T47D (cell line): ENCODE measurements around the gene SCAND1.
"Not testable (repeated sequence)": the region's sequence is repeated elsewhere in the genome, so short reads cannot be mapped to it uniquely, and the experiment has no call there.

ENCODE experiments used
- DNase-seq, 2 experiments: peaks; one replicate each; pipeline versions ENCODE4 v3.0.0 to v3.0.0-alpha.2; 2011 to 2012; ENCODE audit warnings: low read depth in 1 of 2, low spot score in 1 of 2
- JUND ChIP-seq: IDR thresholded peaks from 2 replicates; pipeline ENCODE4 v1.6.1; 2012; ENCODE audit warnings: low read depth
- in situ Hi-C: cut with HindIII; loops from 2 replicates; pipeline ENCODE4 v1.10.0; 2016; ENCODE audit warnings: low sequenced_read_pairs, low pct_unique_long_range_greater_than_20kb

SCAND1 gene

DNA sequence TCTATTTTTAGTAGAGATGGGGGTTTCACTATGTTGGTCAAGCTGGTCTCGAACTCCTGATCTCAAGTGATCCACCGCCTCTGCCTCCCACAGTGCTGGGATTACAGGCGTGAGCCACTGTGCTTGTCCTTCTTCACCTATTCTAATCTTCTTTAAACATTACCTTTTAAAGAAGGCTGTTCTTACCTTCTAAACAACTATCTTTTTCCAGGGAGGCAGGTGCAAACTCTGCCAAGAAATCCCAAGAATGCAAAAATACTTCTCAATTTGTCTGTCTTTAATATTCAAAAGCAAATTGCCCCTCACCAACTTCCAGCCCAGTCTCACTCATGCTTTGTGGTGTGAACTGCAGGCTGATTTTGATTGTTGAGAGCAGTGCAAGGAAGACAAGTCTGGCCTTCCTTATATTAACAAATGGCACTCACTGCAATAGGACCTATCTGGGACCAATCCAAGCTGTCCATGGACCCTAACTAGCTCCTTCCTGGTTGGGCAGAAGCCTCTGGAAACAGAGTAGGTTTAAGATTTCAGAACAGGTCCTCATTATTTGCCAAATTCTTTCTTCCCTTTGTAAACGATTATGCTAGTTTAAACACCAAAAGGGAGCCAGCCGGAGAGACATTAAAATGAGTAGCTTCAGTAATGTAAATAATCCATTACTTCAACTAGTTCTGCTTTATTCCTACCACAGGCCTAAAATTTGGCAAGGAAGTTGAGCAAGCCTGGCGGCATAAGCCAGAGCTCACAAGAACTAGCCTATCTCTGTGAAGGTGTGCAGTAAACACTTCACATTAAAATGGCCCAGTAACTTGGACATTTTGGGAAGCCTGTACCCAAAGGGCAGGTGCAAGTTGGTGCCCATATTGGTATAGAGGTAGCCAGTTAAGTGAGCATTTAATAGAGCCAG is 1.6 kb downstream of the SCAND1 start:
- in situ Hi-C loops = no loop called here
- DNase-seq = peak; percentile 41 to 52

DNA sequence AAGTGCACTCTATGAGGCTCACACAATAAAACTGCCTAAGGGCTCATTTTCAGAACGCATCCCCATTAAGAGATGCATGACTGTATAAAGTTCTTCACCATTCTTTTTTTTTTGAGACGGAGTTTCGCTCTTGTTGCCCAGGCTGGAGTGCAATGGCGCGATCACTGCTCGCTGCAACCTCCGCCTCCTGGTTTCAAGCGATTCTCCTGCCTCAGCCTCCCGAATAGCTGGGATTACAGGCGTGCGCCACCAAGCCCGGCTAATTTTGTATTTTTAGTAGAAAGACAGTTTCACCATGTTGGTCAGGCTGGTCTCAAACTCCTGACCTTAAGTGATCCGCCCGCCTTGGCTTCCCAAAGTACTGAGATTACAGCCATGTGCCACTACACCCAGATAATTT is 2.2 kb downstream of the SCAND1 start:
- DNase-seq, in situ Hi-C loops: not testable (repeated sequence)

More for the DNA sequence above, 1.6 kb downstream of the SCAND1 start:
- no peak for TF ChIP-seq JUND

DNA sequence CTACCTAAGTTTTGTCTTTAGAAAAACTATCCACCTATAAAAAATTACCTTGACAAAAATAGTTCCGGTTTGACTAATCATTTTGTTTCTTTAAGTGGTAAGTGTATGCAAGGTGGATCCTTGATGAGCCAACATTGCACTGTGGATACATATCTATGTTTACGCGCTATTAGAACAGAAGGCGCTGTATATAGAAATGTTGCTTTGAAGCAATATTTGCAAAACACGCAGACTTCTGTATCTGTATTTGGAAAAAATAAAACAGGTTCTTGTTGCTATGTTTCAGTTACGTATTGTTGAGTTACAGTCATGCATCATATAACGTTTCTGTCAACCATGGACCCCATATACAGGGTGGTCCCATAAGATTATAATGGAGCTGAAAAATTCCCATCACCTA is 4.2 kb downstream of the SCAND1 start:
- in situ Hi-C loops = no loop called here

DNA sequence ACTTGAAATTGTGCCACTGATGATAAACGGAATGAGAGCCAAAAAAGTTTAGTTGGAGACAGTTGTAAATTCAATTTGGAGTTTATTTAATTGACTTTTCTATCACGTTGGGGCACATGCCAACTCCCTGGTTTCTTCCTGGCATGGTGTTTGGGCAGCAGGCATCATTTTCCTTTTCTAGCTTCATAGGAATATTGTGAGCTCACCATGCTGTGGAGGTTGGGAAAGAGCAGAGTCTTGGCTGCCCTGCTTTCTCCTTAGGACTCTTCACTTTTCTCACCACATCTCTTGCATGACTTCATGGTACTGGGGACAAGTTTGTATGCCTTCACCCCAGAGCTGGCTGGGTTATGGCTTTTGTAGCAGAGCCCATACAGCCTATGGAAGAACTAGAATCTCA is 6.4 kb downstream of the SCAND1 start:
- no peak for DNase-seq
- in situ Hi-C loops = no loop called here
- no peak for TF ChIP-seq JUND

More for the DNA sequence above, 4.2 kb downstream of the SCAND1 start:
- TF ChIP-seq JUND = no peak
- no peak for DNase-seq

DNA sequence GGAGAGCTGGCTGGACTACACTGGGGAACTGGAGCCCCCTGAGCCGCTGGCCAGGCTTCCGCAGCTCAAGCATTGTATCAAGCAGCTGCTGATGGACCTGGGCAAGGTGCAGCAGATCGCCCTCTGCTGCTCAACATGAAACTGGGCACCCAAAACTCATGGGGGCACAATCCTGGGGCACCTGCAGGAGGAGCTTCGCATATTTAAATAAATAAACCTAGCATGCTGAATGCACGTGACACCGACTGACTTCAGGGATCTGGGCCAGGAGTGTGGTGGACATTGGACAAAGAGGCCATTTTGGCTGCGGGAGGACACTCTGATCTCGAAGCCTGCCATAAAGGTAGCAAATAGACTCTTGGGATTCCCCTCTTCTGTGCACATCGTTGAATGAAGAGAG is 6.8 kb downstream of the SCAND1 start:
- in situ Hi-C loops = no loop called here
- no peak for TF ChIP-seq JUND
- DNase-seq = peak in 1 of 2 experiments; percentile 72

DNA sequence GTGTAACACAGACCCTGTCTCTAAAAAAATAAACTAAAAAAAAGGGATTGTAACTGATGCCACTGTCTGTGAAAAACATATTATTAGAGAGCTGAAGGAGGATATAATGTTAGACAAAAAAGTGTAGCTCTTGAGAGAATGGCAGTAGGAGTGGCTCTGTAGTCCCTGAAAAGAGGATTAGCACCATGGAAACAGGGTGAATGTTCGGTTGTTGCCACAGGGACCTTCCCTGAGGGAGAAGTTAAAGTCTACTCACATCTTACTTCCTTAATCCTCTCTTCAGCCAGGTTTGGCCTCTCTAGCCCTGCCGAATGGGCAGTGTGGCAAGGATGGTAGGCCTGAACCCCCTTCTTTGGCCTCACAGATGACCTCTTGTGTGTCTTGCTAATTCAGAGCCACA is 12.1 kb downstream of the SCAND1 start:
- TF ChIP-seq JUND = no peak
- DNase-seq = peak in 1 of 2 experiments; percentile 33
- in situ Hi-C loops = no loop called here

DNA sequence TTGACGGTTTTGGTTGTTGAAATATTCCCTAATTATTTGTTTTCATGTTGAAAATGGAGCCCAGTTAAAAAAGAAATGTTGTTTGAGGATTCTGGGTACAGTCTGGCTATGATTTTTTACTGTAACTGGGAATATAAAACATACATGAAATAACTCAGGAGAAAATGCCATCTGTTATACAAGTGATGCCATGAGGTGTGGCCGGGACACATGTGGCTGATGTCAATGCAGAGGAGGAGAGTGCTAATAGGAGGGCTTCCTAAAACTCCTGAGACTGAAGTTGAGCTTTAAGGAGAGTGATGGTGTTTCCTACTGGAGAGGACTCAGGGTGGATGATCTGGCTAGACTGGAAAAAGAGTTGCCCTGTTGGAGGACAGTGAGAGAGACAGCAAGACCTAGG is 12.7 kb downstream of the SCAND1 start:
- no peak for TF ChIP-seq JUND
- no peak for DNase-seq
- in situ Hi-C loops = no loop called here

DNA sequence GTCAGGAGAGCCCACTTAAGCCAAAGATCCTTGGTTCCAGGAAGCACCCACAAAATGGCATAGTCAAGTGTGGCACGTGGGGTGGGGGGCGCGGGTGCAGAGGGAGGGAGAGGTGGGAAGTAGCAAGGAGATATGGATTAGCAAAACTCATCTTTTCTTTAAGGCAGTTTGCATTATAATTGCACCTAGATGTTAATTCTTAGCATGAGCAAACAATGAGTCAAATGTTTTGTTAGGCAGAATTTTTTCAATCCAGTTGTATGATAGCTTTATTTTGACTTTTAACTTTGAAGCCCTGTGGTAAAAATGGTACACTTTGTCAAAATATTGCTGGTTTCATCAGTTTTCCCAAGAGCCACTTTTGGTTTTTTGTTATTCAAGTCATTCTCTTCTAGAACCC is 15.0 kb downstream of the SCAND1 start:
- in situ Hi-C loops = no loop called here
- DNase-seq = no peak
- no peak for TF ChIP-seq JUND

DNA sequence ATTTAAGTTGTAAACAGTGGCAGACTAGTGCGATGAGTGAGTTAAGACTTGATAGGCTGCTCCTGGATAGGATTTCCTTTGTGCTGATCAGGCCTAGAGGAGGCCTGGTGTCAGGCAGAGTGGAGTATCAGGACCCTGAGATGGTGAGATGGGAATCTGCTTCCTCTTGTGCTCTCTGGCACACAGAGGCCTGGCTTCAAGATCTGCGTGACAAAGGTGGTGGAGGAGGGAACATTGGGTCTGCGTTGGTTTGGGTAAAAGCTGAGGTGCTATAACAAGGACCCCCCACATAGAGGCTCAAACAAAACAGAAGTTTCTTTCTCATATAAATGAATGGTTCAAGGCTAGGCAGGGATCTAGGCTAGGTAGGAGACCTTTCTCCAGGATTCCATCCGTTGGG is 20.3 kb downstream of the SCAND1 start:
- no peak for TF ChIP-seq JUND
- in situ Hi-C loops = no loop called here
- DNase-seq = no peak

DNA sequence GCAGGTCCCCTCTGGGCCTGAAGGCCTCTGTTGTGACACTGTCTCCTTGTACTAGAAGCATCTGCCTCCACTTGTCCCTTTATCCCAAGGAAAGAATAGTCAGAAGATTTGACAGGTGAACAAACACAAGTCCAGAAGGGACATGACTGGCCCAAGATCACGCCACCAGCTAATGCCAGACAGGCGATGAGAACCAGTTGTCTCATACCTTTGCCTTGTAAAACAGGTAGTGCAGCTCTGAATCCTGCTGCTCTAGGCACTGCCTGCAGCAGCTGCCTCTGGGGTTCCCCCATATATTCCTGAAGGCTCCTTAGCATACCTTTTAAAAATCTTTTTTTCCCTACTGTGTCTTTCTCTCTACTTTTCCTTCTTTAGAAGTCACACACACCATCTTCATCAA is 25.0 kb downstream of the SCAND1 start:
- peak in 1 of 2 experiments; percentile 54 for DNase-seq
- TF ChIP-seq JUND = no peak
- in situ Hi-C loops = no loop called here

DNA sequence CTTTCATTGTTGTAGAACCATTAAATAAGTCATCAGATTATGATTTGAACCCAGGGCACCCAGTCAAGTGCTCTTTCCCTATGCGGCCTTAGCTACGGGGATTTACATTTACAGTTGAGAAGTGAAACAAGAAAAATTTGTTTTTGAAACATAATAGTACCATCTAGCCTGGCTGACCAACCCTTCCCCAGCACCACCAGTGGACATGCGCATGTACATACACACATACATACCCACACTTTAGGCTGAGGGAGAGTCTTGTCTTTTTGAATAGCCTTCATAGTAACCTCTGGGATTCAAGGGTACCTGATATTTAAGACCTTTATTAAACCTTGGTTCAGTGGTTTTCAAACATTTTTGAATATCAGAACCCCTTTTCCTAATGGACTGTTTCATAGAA is 33.8 kb downstream of the SCAND1 start:
- TF ChIP-seq JUND = no peak
- no peak for DNase-seq
- in situ Hi-C loops = no loop called here

DNA sequence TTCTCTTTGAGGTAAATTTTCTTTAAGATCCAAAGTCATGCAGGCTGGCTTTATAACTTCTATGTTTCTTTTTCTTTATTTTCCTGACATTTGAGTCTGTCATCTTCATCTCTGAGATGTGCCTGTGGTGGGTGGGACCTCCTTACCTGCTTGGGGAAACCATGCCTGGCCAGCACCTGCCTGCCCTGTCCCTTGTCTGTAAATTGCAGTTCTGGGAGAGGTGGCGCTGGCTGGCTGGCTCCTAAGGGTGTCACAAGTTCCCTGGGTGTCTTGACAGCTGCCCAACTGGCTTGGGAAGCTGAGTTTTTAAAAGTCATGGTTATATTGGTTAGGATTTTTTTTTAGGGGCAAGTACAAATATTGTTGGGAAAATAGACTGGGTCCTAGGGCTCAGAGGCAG is 36.3 kb downstream of the SCAND1 start:
- TF ChIP-seq JUND = no peak
- in situ Hi-C loops = no loop called here
- no peak for DNase-seq

DNA sequence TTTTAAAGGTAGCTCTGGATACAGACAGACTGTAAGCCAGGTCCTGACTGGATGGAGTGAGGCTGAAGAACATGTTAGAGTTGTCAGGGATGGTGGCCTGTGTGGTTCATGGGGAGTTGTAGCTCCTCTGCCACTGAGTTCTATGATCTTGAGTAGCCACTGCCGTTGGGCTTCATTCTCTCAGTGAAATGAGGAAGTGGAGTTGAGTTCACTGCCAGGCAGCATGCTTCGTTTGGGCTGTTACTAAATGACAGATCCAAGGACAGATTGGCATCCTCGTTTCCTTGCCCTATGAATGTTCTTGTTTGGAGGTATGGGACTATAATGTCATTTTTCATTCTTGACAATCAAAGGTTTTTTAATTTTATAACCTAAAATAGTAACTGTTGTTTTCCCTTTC is 37.2 kb downstream of the SCAND1 start:
- DNase-seq = no peak
- in situ Hi-C loops = no loop called here
- no peak for TF ChIP-seq JUND

DNA sequence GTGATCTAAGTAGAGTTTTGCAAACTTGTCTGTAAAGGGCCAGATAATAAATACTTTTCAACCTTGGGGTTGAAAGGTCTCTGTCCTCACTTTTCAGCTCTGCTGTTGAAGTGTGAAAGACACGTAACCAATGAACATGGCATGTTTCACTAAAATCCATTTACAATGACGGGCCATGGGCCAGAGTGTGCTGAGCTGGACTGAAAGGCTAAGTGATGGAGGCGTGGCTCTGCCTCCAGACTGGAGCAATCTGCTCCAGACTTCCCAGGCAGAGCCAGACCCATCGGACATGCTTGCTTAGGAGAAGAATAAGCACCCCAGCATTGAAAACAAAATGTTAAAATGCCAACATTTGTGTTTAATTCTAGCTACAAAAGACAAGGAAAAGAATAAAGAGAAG is 41.4 kb downstream of the SCAND1 start:
- no peak for TF ChIP-seq JUND
- DNase-seq = no peak
- in situ Hi-C loops = no loop called here
